Mesenchymal stem cell (in vitro differentiated cells and primary cell): ENCODE measurements around the gene BLTP1.

Experiments
- DNase-seq: peaks from one replicate; pipeline ENCODE4 v3.0.0-alpha.2; 2013
- H2AFZ ChIP-seq: one replicate; pipeline ENCODE4 v1.6.1; 2013; ENCODE audit warnings: low read depth, mild to moderate bottlenecking, control low read depth, inconsistent platforms, low read length, moderate library complexity
- H2AK5ac ChIP-seq: 2 replicates; pipeline ENCODE4 v1.6.1; 2013; ENCODE audit warnings: low read length, moderate library complexity, mild to moderate bottlenecking, inconsistent platforms; ENCODE audit not compliant: severe bottlenecking
- H2BK120ac ChIP-seq: one replicate; pipeline ENCODE4 v1.6.1; 2013; ENCODE audit warnings: low read depth, mild to moderate bottlenecking, inconsistent platforms, low read length, moderate library complexity
- H2BK12ac ChIP-seq, 2 experiments: one replicate each; pipeline ENCODE4 v1.6.1; 2013; ENCODE audit warnings: inconsistent platforms in 2 of 2, low read length in 2 of 2, mild to moderate bottlenecking in 2 of 2, moderate library complexity in 2 of 2, control low read depth in 1 of 2
- H2BK15ac ChIP-seq: one replicate; pipeline ENCODE4 v1.6.1; 2013; ENCODE audit warnings: mild to moderate bottlenecking, low read depth, inconsistent platforms; ENCODE audit not compliant: poor library complexity, severe bottlenecking
- H2BK5ac ChIP-seq: 2 replicates; pipeline ENCODE4 v1.6.1; 2013; ENCODE audit warnings: low read depth, mild to moderate bottlenecking, low read length, control low read depth, inconsistent platforms; ENCODE audit not compliant: poor library complexity, severe bottlenecking
- H3K14ac ChIP-seq, 2 experiments: one replicate each; pipeline ENCODE4 v1.6.1; 2013; ENCODE audit warnings: inconsistent platforms in 2 of 2, low read length in 2 of 2, control low read depth in 1 of 2, mild to moderate bottlenecking in 1 of 2, moderate library complexity in 1 of 2
- H3K18ac ChIP-seq, 2 experiments: one replicate each; pipeline ENCODE4 v1.6.1; 2013; ENCODE audit warnings: inconsistent platforms in 2 of 2, low read length in 2 of 2, control low read depth in 1 of 2, low read depth in 1 of 2, mild to moderate bottlenecking in 1 of 2
- H3K23ac ChIP-seq, 2 experiments: one replicate each; pipeline ENCODE4 v1.6.1; 2013; ENCODE audit warnings: inconsistent platforms in 2 of 2, low read length in 2 of 2, mild to moderate bottlenecking in 2 of 2, moderate library complexity in 2 of 2, control low read depth in 1 of 2
- H3K27ac ChIP-seq: 2 replicates; pipeline ENCODE4 v1.5.1; 2013; ENCODE audit warnings: mild to moderate bottlenecking, moderate library complexity, low read length, control low read depth, inconsistent platforms; ENCODE audit not compliant: poor library complexity, severe bottlenecking
- H3K27me3 ChIP-seq, 2 experiments: 2 replicates each; pipeline versions ENCODE4 v1.6.1 to v1.7.0; 2013; ENCODE audit warnings: low read length in 2 of 2, mild to moderate bottlenecking in 2 of 2, moderate library complexity in 2 of 2, control low read depth in 1 of 2, inconsistent platforms in 1 of 2; ENCODE audit not compliant: control insufficient read depth in 1 of 2, insufficient read depth in 1 of 2
- H3K36me3 ChIP-seq, 2 experiments: 2 replicates each; pipeline versions ENCODE4 v1.6.1 to v1.7.0; 2013; ENCODE audit warnings: low read length in 2 of 2, control low read depth in 1 of 2, inconsistent platforms in 1 of 2, low read depth in 1 of 2, mild to moderate bottlenecking in 1 of 2; ENCODE audit not compliant: insufficient read depth in 2 of 2, control insufficient read depth in 1 of 2
- H3K4ac ChIP-seq, 2 experiments: one replicate each; pipeline ENCODE4 v1.6.1; 2013; ENCODE audit warnings: inconsistent platforms in 2 of 2, low read length in 2 of 2, mild to moderate bottlenecking in 2 of 2, moderate library complexity in 2 of 2, control low read depth in 1 of 2, low read depth in 1 of 2
- H3K4me1 ChIP-seq: 2 replicates; pipeline ENCODE4 v1.6.1; 2013; ENCODE audit warnings: low read depth, low read length, control low read depth; ENCODE audit not compliant: control insufficient read depth, insufficient read depth
- H3K4me2 ChIP-seq: 2 replicates; pipeline ENCODE4 v1.6.1; 2013; ENCODE audit warnings: low read length, mild to moderate bottlenecking, inconsistent platforms; ENCODE audit not compliant: poor library complexity, severe bottlenecking
- H3K4me3 ChIP-seq, 2 experiments: 2 replicates each; pipeline versions ENCODE4 v1.5.1 to v1.7.0; 2013; ENCODE audit warnings: low read length in 2 of 2, mild to moderate bottlenecking in 2 of 2, control low read depth in 1 of 2, low read depth in 1 of 2; ENCODE audit not compliant: insufficient read depth in 1 of 2
- H3K79me1 ChIP-seq: replicated peaks from 2 replicates; pipeline ENCODE4 v1.6.1; 2013; ENCODE audit warnings: mild to moderate bottlenecking, control low read depth, low read length, inconsistent platforms; ENCODE audit not compliant: poor library complexity, severe bottlenecking
- H3K9ac ChIP-seq: 2 replicates; pipeline ENCODE4 v1.7.0; 2013; ENCODE audit warnings: mild to moderate bottlenecking, low read length, moderate library complexity
- H3K9me3 ChIP-seq: 2 replicates; pipeline ENCODE4 v1.7.0; 2013; ENCODE audit warnings: mild to moderate bottlenecking, low read length; ENCODE audit not compliant: control insufficient read depth
- H4K8ac ChIP-seq: one replicate; pipeline ENCODE4 v1.6.1; 2013; ENCODE audit warnings: inconsistent platforms, mild to moderate bottlenecking, low read length, moderate library complexity
- H4K91ac ChIP-seq: one replicate; pipeline ENCODE4 v1.6.1; 2013; ENCODE audit warnings: mild to moderate bottlenecking, low read length, inconsistent platforms
- WGBS: methylation state at CpG from one replicate; pipeline ENCODE4 v1.1.7; 2013; ENCODE audit warnings: mixed read lengths; 5-methylcytosine and 5-hydroxymethylcytosine counted together

The BLTP1 gene

GRCh38 chr4:122146652-122147051, 5.5 kb upstream of the BLTP1 start:
- Histone ChIP-seq H2AK5ac (no peak overlapping the region), H3K18ac (no peak overlapping the region), H3K79me1 (no peaks in the 10 kb centered on the region), H2AFZ (no peak overlapping the region), H3K36me3 (no peaks in the 10 kb centered on the region), H3K27me3 (no peaks in the 10 kb centered on the region), H2BK12ac (no peak overlapping the region), H3K14ac (no peak overlapping the region), H2BK5ac (no peak overlapping the region), H3K23ac (no peak overlapping the region), H2BK120ac (no peak overlapping the region), H3K4me1 (no peaks in the 10 kb centered on the region), H3K9ac (no peak overlapping the region), H4K8ac (no peak overlapping the region), H3K4me3 (no peak overlapping the region), H3K4ac (no peak overlapping the region), H4K91ac (no peak overlapping the region), H3K9me3 (no peaks in the 10 kb centered on the region), H2BK15ac (no peak overlapping the region), H3K27ac (no peak overlapping the region), H3K4me2 (no peak overlapping the region)
- DNase-seq, result no peak
- 100% methylated on average over 2 of the region's 4 CpGs for WGBS

- 100% methylated on average over 1 of the region's 2 CpGs for WGBS
Measured at GRCh38 chr4:122150931-122151330, 1.2 kb upstream of the BLTP1 start.

GRCh38 chr4:122152711-122153226, 638 bp downstream of the BLTP1 start:
- peak overlapping the region in 1 of 2 experiments; percentile 98 for H3K18ac ChIP-seq
- no peak overlapping the region for H2AK5ac ChIP-seq
- H4K8ac ChIP-seq, result peak overlapping the region; percentile 39
- no peak overlapping the region for H2BK12ac ChIP-seq
- no peak overlapping the region for H2BK120ac ChIP-seq
- H3K4me3 ChIP-seq, result peak overlapping the region; percentile 85 to 99
- peak; percentile 53 for DNase-seq
- WGBS, result under 1% methylated on average over 16 of the region's 16 CpGs
- no peak overlapping the region for H2BK5ac ChIP-seq
- H3K9ac ChIP-seq, result peak overlapping the region; percentile 97
- H3K27me3 ChIP-seq, result no peaks in the 10 kb centered on the region
- no peak overlapping the region for H4K91ac ChIP-seq
- no peak overlapping the region for H3K27ac ChIP-seq
- no peak overlapping the region for H2BK15ac ChIP-seq
- peaks cover 5 to 28% of the 10 kb centered on the region in 2 experiments for H3K36me3 ChIP-seq
- peak overlapping the region; percentile 92 for H2AFZ ChIP-seq
- H3K4ac ChIP-seq, result peak overlapping the region in 1 of 2 experiments; percentile 42
- H3K4me1 ChIP-seq, result no peaks in the 10 kb centered on the region
- peaks cover 12% of the 10 kb centered on the region for H3K79me1 ChIP-seq
- no peaks in the 10 kb centered on the region for H3K9me3 ChIP-seq
- H3K14ac ChIP-seq, result peak overlapping the region in 1 of 2 experiments; percentile 87
- peak overlapping the region; percentile 77 for H3K4me2 ChIP-seq
- no peak overlapping the region for H3K23ac ChIP-seq

More at GRCh38 chr4:122150931-122151330, 1.2 kb upstream of the BLTP1 start:
- no peak overlapping the region for H4K91ac ChIP-seq
- H4K8ac ChIP-seq, result no peak overlapping the region
- peak overlapping the region; percentile 97 for H3K9ac ChIP-seq
- no peak overlapping the region for H2BK120ac ChIP-seq
- H2BK5ac ChIP-seq, result no peak overlapping the region
- no peak overlapping the region for H3K4ac ChIP-seq
- H3K79me1 ChIP-seq, result peaks cover 5% of the 10 kb centered on the region
- peak overlapping the region in 1 of 2 experiments; percentile 99 for H3K4me3 ChIP-seq
- no peak for DNase-seq
- no peak overlapping the region for H3K23ac ChIP-seq
- peaks cover 0 to 11% of the 10 kb centered on the region in 2 experiments for H3K36me3 ChIP-seq
- no peak overlapping the region for H3K18ac ChIP-seq
- no peak overlapping the region for H3K27ac ChIP-seq
- H3K4me2 ChIP-seq, result no peak overlapping the region
- no peaks in the 10 kb centered on the region for H3K9me3 ChIP-seq
- no peak overlapping the region for H3K14ac ChIP-seq
- H2AK5ac ChIP-seq, result no peak overlapping the region
- H2BK12ac ChIP-seq, result no peak overlapping the region
- no peak overlapping the region for H2BK15ac ChIP-seq
- H3K4me1 ChIP-seq, result no peaks in the 10 kb centered on the region
- H2AFZ ChIP-seq, result no peak overlapping the region
- no peaks in the 10 kb centered on the region for H3K27me3 ChIP-seq

- Histone ChIP-seq H3K27me3 (no peaks in the 10 kb centered on the region), H3K18ac (no peak overlapping the region), H2BK12ac (no peak overlapping the region), H3K36me3 (peaks cover 5 to 38% of the 10 kb centered on the region in 2 experiments), H3K4ac (no peak overlapping the region), H2AFZ (no peak overlapping the region), H3K4me1 (no peaks in the 10 kb centered on the region), H3K9me3 (no peaks in the 10 kb centered on the region), H3K27ac (no peak overlapping the region), H3K9ac (no peak overlapping the region), H2BK15ac (no peak overlapping the region), H2AK5ac (no peak overlapping the region), H3K4me2 (no peak overlapping the region), H3K4me3 (no peak overlapping the region), H4K91ac (no peak overlapping the region), H3K14ac (no peak overlapping the region), H2BK120ac (no peak overlapping the region), H3K23ac (no peak overlapping the region), H2BK5ac (no peak overlapping the region), H4K8ac (no peak overlapping the region), H3K79me1 (peaks cover 16% of the 10 kb centered on the region)
- DNase-seq, result no peak
- WGBS, result 100% methylated on average over 1 of the region's 2 CpGs
Measured at GRCh38 chr4:122156819-122157218, 4.7 kb downstream of the BLTP1 start.
